Caco-2 (cell line): ENCODE results near the gene TFEB. TPM values are rescaled to one million over a fixed set of nuclear protein-coding genes. Genes with fewer than 3 reads are reported as not detected.

Experiments
- BruUV-seq: library from RNA; stranded (reverse); fragments of 400-500 nt; replicated peaks from 2 replicates; lab custom pipeline; 2021; lab: Mats Ljungman, UMichigan
- CTCF ChIA-PET: fragments of 300-600 bp; sonication (Branson Sonifier 250); formaldehyde crosslinking; loops from one replicate; lab custom pipeline; 2022; ENCODE audit warnings: antibody characterized with exemption; lab: Charles Lee
- POLR2A ChIA-PET: fragments of 300-600 bp; sonication (Branson Sonifier 250); formaldehyde crosslinking; loops from one replicate; lab custom pipeline; 2022; ENCODE audit warnings: antibody characterized with exemption; lab: Charles Lee
- DNase-seq, 2 experiments: peaks; one replicate each; pipeline versions ENCODE4 v3.0.0 to v3.0.0-alpha.2; 2020 to 2022
- H3K27me3 ChIP-seq: replicated peaks from 2 replicates; pipeline ENCODE4 v1.6.0; 2011; ENCODE audit warnings: low read length; ENCODE audit not compliant: control insufficient read depth, insufficient read depth
- H3K36me3 ChIP-seq: 2 replicates; pipeline ENCODE4 v1.5.1; 2011; ENCODE audit warnings: low read length; ENCODE audit not compliant: control insufficient read depth, insufficient read depth
- H3K4me1 ChIP-seq: fragments of 250-450 bp; sonication (Bioruptor Pico); 2 replicates; pipeline ENCODE4 v1.5.1; 2020; ENCODE audit warnings: mild to moderate bottlenecking
- H3K4me3 ChIP-seq: 2 replicates; pipeline ENCODE4 v1.5.1; 2011; ENCODE audit warnings: low read depth, mild to moderate bottlenecking, control low read depth, low read length
- H3K9me3 ChIP-seq: fragments of 250-450 bp; sonication (Bioruptor Pico); 2 replicates; pipeline ENCODE4 v1.5.1; 2020; ENCODE audit warnings: mild to moderate bottlenecking, moderate library complexity
- H3K27ac Mint-ChIP-seq: one replicate; pipeline ENCODE4 v1.8.0; 2022; ENCODE audit warnings: mixed read lengths; ENCODE audit not compliant: unreplicated experiment
- H3K27me3 Mint-ChIP-seq: one replicate; pipeline ENCODE4 v1.8.0; 2022; ENCODE audit warnings: mixed read lengths; ENCODE audit not compliant: insufficient read depth, unreplicated experiment
- H3K36me3 Mint-ChIP-seq: one replicate; pipeline ENCODE4 v1.8.0; 2022; ENCODE audit warnings: mild to moderate bottlenecking, mixed read lengths; ENCODE audit not compliant: insufficient read depth, unreplicated experiment
- H3K4me1 Mint-ChIP-seq: one replicate; pipeline ENCODE4 v1.8.0; 2022; ENCODE audit warnings: low read depth, mixed read lengths; ENCODE audit not compliant: unreplicated experiment
- H3K4me3 Mint-ChIP-seq: one replicate; pipeline ENCODE4 v1.8.0; 2022; ENCODE audit warnings: mild to moderate bottlenecking, moderate library complexity, mixed read lengths; ENCODE audit not compliant: unreplicated experiment
- H3K9me3 Mint-ChIP-seq: one replicate; pipeline ENCODE4 v1.8.0; 2022; ENCODE audit warnings: mixed read lengths; ENCODE audit not compliant: unreplicated experiment
- intact Hi-C: fragments of 100-400 bp; cut with micrococcal nuclease; formaldehyde crosslinking; loops from one replicate; pipeline ENCODE4 v1.10.0; 2022; ENCODE audit not compliant: unreplicated experiment
- total RNA-seq: library from RNA; stranded (reverse); gene quantifications from 2 replicates; pipeline ENCODE4 v1.2.3, GENCODE V29; 2022
- TF ChIP-seq, protein P1 (sequence below), 2 experiments: fragments of 200-600 bp in 1 of 2; IDR thresholded peaks; 1 replicate in 1 of 2; 2 replicates in 1 of 2; pipeline versions ENCODE4 v1.5.1 to v1.8.0; 2011 to 2022; ENCODE audit warnings: antibody characterized with exemption in 1 of 2, control low read depth in 1 of 2, inconsistent platforms in 1 of 2, low read depth in 1 of 2, low read length in 1 of 2, mild to moderate bottlenecking in 1 of 2, moderate library complexity in 1 of 2; ENCODE audit not compliant: insufficient read depth in 1 of 2, severe bottlenecking in 1 of 2, unreplicated experiment in 1 of 2

Gene TFEB
- total RNA-seq, 1 experiment from 2014 or later: 3.8 TPM

GRCh38 chr6:41645007-41645618 is 90.3 kb downstream of the TFEB start:
- Histone ChIP-seq H3K27me3 (no peaks in the 10 kb centered on the region), H3K36me3 (no peaks in the 10 kb centered on the region), H3K4me3 (no peak overlapping the region), H3K9me3 (no peaks in the 10 kb centered on the region), H3K4me1 (peaks cover 13% of the 10 kb centered on the region)
- H3K27me3 Mint-ChIP-seq: no peaks in the 10 kb centered on the region
- TF ChIP-seq, protein P1, sequence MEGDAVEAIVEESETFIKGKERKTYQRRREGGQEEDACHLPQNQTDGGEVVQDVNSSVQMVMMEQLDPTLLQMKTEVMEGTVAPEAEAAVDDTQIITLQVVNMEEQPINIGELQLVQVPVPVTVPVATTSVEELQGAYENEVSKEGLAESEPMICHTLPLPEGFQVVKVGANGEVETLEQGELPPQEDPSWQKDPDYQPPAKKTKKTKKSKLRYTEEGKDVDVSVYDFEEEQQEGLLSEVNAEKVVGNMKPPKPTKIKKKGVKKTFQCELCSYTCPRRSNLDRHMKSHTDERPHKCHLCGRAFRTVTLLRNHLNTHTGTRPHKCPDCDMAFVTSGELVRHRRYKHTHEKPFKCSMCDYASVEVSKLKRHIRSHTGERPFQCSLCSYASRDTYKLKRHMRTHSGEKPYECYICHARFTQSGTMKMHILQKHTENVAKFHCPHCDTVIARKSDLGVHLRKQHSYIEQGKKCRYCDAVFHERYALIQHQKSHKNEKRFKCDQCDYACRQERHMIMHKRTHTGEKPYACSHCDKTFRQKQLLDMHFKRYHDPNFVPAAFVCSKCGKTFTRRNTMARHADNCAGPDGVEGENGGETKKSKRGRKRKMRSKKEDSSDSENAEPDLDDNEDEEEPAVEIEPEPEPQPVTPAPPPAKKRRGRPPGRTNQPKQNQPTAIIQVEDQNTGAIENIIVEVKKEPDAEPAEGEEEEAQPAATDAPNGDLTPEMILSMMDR (IDR thresholded peaks at IDR 0.05; ENCODE audit: insufficient read depth in 1 of 2, low read depth in 1 of 2, low read length in 1 of 2, severe bottlenecking in 1 of 2, unreplicated experiment in 1 of 2): no peak
- ChIA-PET POLR2A (no interaction called here), CTCF (no interaction called here)
- H3K4me1 Mint-ChIP-seq: peaks cover 17% of the 10 kb centered on the region
- intact Hi-C loops: no loop called here
- no TSS peak for BruUV-seq
- peak overlapping the region; percentile 1 for H3K27ac Mint-ChIP-seq
- H3K36me3 Mint-ChIP-seq: peaks cover 4% of the 10 kb centered on the region
- peak in 1 of 2 experiments; percentile 17 for DNase-seq
- H3K9me3 Mint-ChIP-seq: no peaks in the 10 kb centered on the region
- no peak overlapping the region for H3K4me3 Mint-ChIP-seq

GRCh38 chr6:41644297-41644879 is 91.0 kb downstream of the TFEB start:
- H3K27me3 Mint-ChIP-seq: no peaks in the 10 kb centered on the region
- H3K36me3 Mint-ChIP-seq: no peaks in the 10 kb centered on the region
- no peak overlapping the region for H3K27ac Mint-ChIP-seq
- H3K9me3 Mint-ChIP-seq: no peaks in the 10 kb centered on the region
- CTCF ChIA-PET: interaction anchor here (0.6 to 0.8 kb wide), 2 partner anchors 39 to 42 kb away, joined by 3 read pairs; no protein-coding TSS in a partner anchor
- Histone ChIP-seq H3K4me3 (no peak overlapping the region), H3K36me3 (no peaks in the 10 kb centered on the region), H3K9me3 (no peaks in the 10 kb centered on the region), H3K4me1 (peaks cover 13% of the 10 kb centered on the region), H3K27me3 (no peaks in the 10 kb centered on the region)
- no TSS peak for BruUV-seq
- TF ChIP-seq, protein P1 (IDR thresholded peaks at IDR 0.05; ENCODE audit: insufficient read depth in 1 of 2, low read depth in 1 of 2, low read length in 1 of 2, severe bottlenecking in 1 of 2, unreplicated experiment in 1 of 2): no peak
- POLR2A ChIA-PET: no interaction called here
- H3K4me3 Mint-ChIP-seq: no peak overlapping the region
- DNase-seq: peak; percentile 29 to 48
- intact Hi-C loops: loop anchor here (5.0 kb wide), 1 partner anchor 38 kb away; no protein-coding TSS in a partner anchor
- peaks cover 17% of the 10 kb centered on the region for H3K4me1 Mint-ChIP-seq

GRCh38 chr6:41643899-41644269 is 91.5 kb downstream of the TFEB start:
- H3K4me3 Mint-ChIP-seq: no peak overlapping the region
- peaks cover 17% of the 10 kb centered on the region for H3K4me1 Mint-ChIP-seq
- no peaks in the 10 kb centered on the region for H3K27me3 Mint-ChIP-seq
- no peaks in the 10 kb centered on the region for H3K9me3 ChIP-seq
- H3K36me3 ChIP-seq: no peaks in the 10 kb centered on the region
- no peaks in the 10 kb centered on the region for H3K9me3 Mint-ChIP-seq
- TF ChIP-seq, protein P1 (IDR thresholded peaks at IDR 0.05; ENCODE audit: insufficient read depth in 1 of 2, low read depth in 1 of 2, low read length in 1 of 2, severe bottlenecking in 1 of 2, unreplicated experiment in 1 of 2): no peak
- ChIA-PET CTCF (interaction anchor here (0.6 to 0.8 kb wide), 2 partner anchors 39 to 41 kb away, joined by 3 read pairs; no protein-coding TSS in a partner anchor), POLR2A (no interaction called here)
- no peak overlapping the region for H3K4me3 ChIP-seq
- H3K27ac Mint-ChIP-seq: no peak overlapping the region
- intact Hi-C loops: loop anchor here (5.0 kb wide), 1 partner anchor 38 kb away; no protein-coding TSS in a partner anchor
- no peaks in the 10 kb centered on the region for H3K36me3 Mint-ChIP-seq
- peaks cover 13% of the 10 kb centered on the region for H3K4me1 ChIP-seq
- no peaks in the 10 kb centered on the region for H3K27me3 ChIP-seq
- peak in 1 of 2 experiments; percentile 11 for DNase-seq
- BruUV-seq: no TSS peak
